HFFc6 (cell line): ENCODE data around the gene MAP1S. TPM values are rescaled to one million over a fixed set of nuclear protein-coding genes. Genes with fewer than 3 reads are reported as not detected.

Source experiments
- DNase-seq: peaks from one replicate; pipeline ENCODE4 v3.0.0-alpha.2; 2018
- H3K27ac Mint-ChIP-seq: 2 replicates; pipeline ENCODE4 v1.8.0; 2020; ENCODE audit warnings: mild to moderate bottlenecking, mixed read lengths
- H3K27me3 Mint-ChIP-seq: 2 replicates; pipeline ENCODE4 v1.8.0; 2021; ENCODE audit warnings: mild to moderate bottlenecking, moderate library complexity, mixed read lengths; ENCODE audit not compliant: insufficient read depth
- H3K36me3 Mint-ChIP-seq: 2 replicates; pipeline ENCODE4 v1.8.0; 2021; ENCODE audit warnings: low read depth, mixed read lengths
- H3K4me1 Mint-ChIP-seq: 2 replicates; pipeline ENCODE4 v1.8.0; 2020; ENCODE audit warnings: low read depth, mixed read lengths
- H3K4me3 Mint-ChIP-seq: 2 replicates; pipeline ENCODE4 v1.8.0; 2020; ENCODE audit warnings: mild to moderate bottlenecking, moderate library complexity, mixed read lengths
- H3K9me3 Mint-ChIP-seq: 2 replicates; pipeline ENCODE4 v1.8.0; 2020; ENCODE audit warnings: mild to moderate bottlenecking, mixed read lengths
- CTCF ChIP-seq: fragments of 200-600 bp; sonication (generic); IDR thresholded peaks from 2 replicates; pipeline ENCODE4 v1.5.0; 2021; ENCODE audit warnings: antibody characterized with exemption, mild to moderate bottlenecking
- total RNA-seq, 6 experiments: library from RNA; stranded (reverse); fragmentation: NEBNext Ultra II Directional; extraction: Animal tissue kit (Norgen Biotek cat#: 25700); gene quantifications; 2 replicates in 1 of 6; 3 replicates in 5 of 6; pipeline ENCODE4 v1.2.3, GENCODE V29; 2021

MAP1S gene
- total RNA-seq, 6 experiments from 2014 or later: 56.0 to 77.9 (median 68.2) TPM

GRCh38 chr19:17686592-17687024, 32.7 kb upstream of the MAP1S start:
- no peak for TF ChIP-seq CTCF
- H3K4me1 Mint-ChIP-seq: peaks cover 27% of the 10 kb centered on the region
- H3K27me3 Mint-ChIP-seq: peaks cover 12% of the 10 kb centered on the region
- no peaks in the 10 kb centered on the region for H3K9me3 Mint-ChIP-seq
- peak overlapping the region; percentile 36; the same call in 1 of the 2 replicates for H3K27ac Mint-ChIP-seq
- no peaks in the 10 kb centered on the region for H3K36me3 Mint-ChIP-seq
- peak overlapping the region; percentile 78 for H3K4me3 Mint-ChIP-seq
- DNase-seq: peak; percentile 2

GRCh38 chr19:17687141-17687856, 32.0 kb upstream of the MAP1S start:
- Mint-ChIP-seq H3K4me1 (peaks cover 27% of the 10 kb centered on the region), H3K27ac (no peak overlapping the region), H3K27me3 (peaks cover 12% of the 10 kb centered on the region), H3K36me3 (no peaks in the 10 kb centered on the region), H3K9me3 (no peaks in the 10 kb centered on the region), H3K4me3 (peak overlapping the region; percentile 43)
- no peak for DNase-seq
- no peak for TF ChIP-seq CTCF

DNA sequence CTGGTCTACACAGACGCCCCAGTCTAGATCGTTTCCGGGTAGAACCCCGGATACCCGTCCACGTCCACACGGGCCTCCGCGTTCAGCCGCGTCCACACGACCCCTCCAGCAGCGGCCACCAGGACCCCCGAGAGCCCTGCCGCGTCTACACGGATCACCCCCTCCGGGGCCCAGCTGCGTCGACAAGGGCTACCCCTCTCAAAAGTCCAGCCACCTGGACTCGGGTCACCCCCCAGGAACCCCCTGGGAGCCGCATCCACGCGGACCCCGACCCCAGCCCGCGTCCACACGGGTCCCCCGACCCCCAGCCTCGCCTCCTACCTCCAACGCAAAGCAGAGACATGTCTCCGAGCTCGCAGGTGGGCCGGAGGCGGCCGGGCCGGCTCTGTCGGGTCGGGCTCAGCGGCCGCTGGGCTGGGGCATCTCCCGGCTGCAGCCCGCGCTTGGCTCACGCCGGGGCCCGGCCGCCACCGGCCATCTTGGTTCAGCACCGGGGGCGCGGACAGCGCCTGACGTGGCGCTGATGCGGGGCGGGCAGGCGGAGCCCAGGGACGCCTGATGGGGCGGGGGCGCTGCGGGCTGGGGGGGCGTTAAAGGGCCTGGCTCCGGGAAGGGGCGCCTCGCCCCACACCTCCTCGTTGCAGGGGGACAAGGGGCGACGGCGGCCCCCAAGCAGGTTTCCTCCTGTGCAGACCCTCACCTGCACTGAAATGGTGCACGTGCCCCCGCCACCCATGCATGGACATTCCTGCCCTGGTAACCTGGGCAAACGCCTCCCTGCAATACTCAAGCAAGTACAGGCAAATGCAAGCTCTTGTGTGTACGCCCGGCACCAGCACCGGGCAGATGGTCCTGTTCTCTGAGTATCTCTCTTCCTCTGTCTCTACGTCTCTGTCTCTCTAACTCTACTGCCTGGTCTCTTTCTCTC, 31.2 kb upstream of the MAP1S start, which contains the start of gene UNC13A:
Gene UNC13A, minus strand, starts transcription at position 498 of the 928 bp plus-strand sequence. Its CDS starts 155 bp downstream, at position 343.
- Mint-ChIP-seq H3K36me3 (no peaks in the 10 kb centered on the region), H3K4me1 (peaks cover 27% of the 10 kb centered on the region), H3K27me3 (peaks cover 19% of the 10 kb centered on the region), H3K27ac (no peak within 1 kb of the TSS; the same call in 1 of the 2 replicates), H3K4me3 (peak within 1 kb of the TSS; percentile 43), H3K9me3 (no peaks in the 10 kb centered on the region)
- no peak for TF ChIP-seq CTCF
- no peak for DNase-seq

GRCh38 chr19:17688853-17689595, 30.3 kb upstream of the MAP1S start:
- peaks cover 27% of the 10 kb centered on the region for H3K4me1 Mint-ChIP-seq
- H3K27me3 Mint-ChIP-seq: peaks cover 23% of the 10 kb centered on the region
- no peak overlapping the region; the same call in 1 of the 2 replicates for H3K27ac Mint-ChIP-seq
- TF ChIP-seq CTCF: no peak
- no peaks in the 10 kb centered on the region for H3K36me3 Mint-ChIP-seq
- no peak for DNase-seq
- peak overlapping the region; percentile 6; the same call in 1 of the 2 replicates for H3K4me3 Mint-ChIP-seq
- no peaks in the 10 kb centered on the region for H3K9me3 Mint-ChIP-seq

DNA sequence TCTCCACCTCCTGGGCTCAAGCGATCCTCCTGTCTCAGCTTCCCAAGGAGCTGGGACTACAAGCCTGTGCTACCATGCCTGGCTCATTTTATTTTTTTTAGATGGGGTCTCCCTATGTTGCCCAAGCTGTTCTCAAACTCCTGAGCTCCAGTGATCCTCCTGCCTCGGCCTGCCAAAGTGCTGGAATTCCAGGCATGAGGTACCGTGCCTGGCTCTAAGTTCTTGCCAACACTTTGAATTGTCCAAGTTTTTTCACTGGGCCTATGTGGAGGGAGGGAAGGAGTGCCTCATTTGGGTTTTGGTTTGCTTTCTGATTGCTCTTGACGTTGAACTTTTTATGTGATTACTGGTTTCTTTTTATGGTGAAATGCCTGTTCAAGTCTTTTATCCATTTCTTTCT, 26.7 kb upstream of the MAP1S start:
- no peak overlapping the region for H3K4me3 Mint-ChIP-seq
- TF ChIP-seq CTCF: no peak
- no peak for DNase-seq
- peaks cover 36% of the 10 kb centered on the region for H3K27me3 Mint-ChIP-seq
- H3K9me3 Mint-ChIP-seq: no peaks in the 10 kb centered on the region
- no peak overlapping the region for H3K27ac Mint-ChIP-seq
- H3K4me1 Mint-ChIP-seq: peaks cover 9% of the 10 kb centered on the region
- no peaks in the 10 kb centered on the region for H3K36me3 Mint-ChIP-seq
